Activated CD8-positive, alpha-beta T cell treated with anti-CD3 and anti-CD28 coated beads for 36 hours (primary cell): Measurements from ENCODE around the gene DNTTIP2. TPM values are rescaled to one million over a fixed set of nuclear protein-coding genes. Genes with fewer than 3 reads are reported as not detected.
A peak's percentile ranks its signal among the peaks of the same experiment; 100 is the strongest.
"Not testable (repeated sequence)": the region's sequence is repeated elsewhere in the genome, so short reads cannot be mapped to it uniquely, and the experiment has no call there.

Source experiments
- ATAC-seq: fragments of 200-7000 bp; cut with Tn5 transposase; one replicate; pipeline ENCODE4 v1.10.0; 2021; ENCODE audit warnings: mild to moderate bottlenecking, moderate library complexity
- CTCF ChIA-PET: fragments of 350-600 bp; sonication (Branson Sonifier 250); formaldehyde crosslinking; loops from one replicate; lab custom pipeline; 2021; ENCODE audit warnings: antibody characterized with exemption; lab: Charles Lee
- POLR2A ChIA-PET: fragments of 350-600 bp; sonication (Branson Sonifier 250); formaldehyde crosslinking; loops from one replicate; lab custom pipeline; 2021; ENCODE audit warnings: antibody characterized with exemption; lab: Charles Lee
- DNase-seq: peaks from one replicate; pipeline ENCODE4 v3.0.0-alpha.2; 2020
- H3K27ac Mint-ChIP-seq: one replicate; pipeline ENCODE4 v1.8.0; 2021; ENCODE audit warnings: mild to moderate bottlenecking, mixed read lengths
- H3K27me3 Mint-ChIP-seq: one replicate; pipeline ENCODE4 v1.8.0; 2021; ENCODE audit warnings: mixed read lengths
- H3K36me3 Mint-ChIP-seq: one replicate; pipeline ENCODE4 v1.8.0; 2021; ENCODE audit warnings: low read depth, mixed read lengths
- H3K4me1 Mint-ChIP-seq: one replicate; pipeline ENCODE4 v1.8.0; 2021; ENCODE audit warnings: low read depth, mixed read lengths
- H3K4me3 Mint-ChIP-seq: one replicate; pipeline ENCODE4 v1.8.0; 2021; ENCODE audit warnings: mild to moderate bottlenecking, moderate library complexity, mixed read lengths
- H3K9me3 Mint-ChIP-seq: one replicate; pipeline ENCODE4 v1.8.0; 2021; ENCODE audit warnings: mixed read lengths
- intact Hi-C: fragments of 100-400 bp; cut with micrococcal nuclease; formaldehyde crosslinking; loops from one replicate; pipeline ENCODE4 v1.10.0; 2022
- total RNA-seq, 2 experiments: library from RNA; stranded (reverse); gene quantifications; one replicate each; pipeline ENCODE4 v1.2.3, GENCODE V29; 2021
- TF ChIP-seq, protein P1 (sequence below): fragments of 200-600 bp; IDR thresholded peaks from one replicate; pipeline ENCODE4 v1.8.0; 2022; ENCODE audit warnings: antibody characterized with exemption, mild to moderate bottlenecking

DNTTIP2 gene
- total RNA-seq, 2 experiments from 2014 or later, result 81.7 to 82.2 TPM

DNA sequence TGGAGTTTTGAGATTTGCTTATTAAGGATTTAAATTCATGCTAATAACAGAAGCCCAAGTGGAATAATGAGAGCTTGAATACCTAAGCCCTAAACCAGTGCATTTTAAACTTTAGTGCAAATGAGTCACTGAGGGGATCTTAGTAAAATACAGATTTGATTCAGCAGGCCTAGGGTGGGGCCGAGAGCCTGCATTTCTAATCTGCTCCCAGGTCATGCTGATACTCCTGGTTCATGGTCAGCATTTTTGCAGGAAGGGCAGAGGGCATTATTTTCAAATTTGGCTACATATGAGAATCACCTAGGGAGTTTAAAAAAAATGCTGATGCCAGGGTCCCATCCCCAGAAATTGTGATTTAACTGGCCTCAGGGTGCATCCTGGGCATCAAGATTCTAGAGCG, 39.3 kb downstream of the DNTTIP2 start:
- ATAC-seq, result no peak
- peaks cover 5% of the 10 kb centered on the region for H3K4me1 Mint-ChIP-seq
- ChIA-PET POLR2A (interaction anchor here (0.7 kb wide), 1 partner anchor 29 kb away, joined by 3 read pairs; no protein-coding TSS in a partner anchor), CTCF (interaction anchor here (0.9 to 1.2 kb wide), 3 partner anchors 11 to 209 kb away, joined by 3 read pairs; no protein-coding TSS in a partner anchor)
- TF ChIP-seq, protein P1, sequence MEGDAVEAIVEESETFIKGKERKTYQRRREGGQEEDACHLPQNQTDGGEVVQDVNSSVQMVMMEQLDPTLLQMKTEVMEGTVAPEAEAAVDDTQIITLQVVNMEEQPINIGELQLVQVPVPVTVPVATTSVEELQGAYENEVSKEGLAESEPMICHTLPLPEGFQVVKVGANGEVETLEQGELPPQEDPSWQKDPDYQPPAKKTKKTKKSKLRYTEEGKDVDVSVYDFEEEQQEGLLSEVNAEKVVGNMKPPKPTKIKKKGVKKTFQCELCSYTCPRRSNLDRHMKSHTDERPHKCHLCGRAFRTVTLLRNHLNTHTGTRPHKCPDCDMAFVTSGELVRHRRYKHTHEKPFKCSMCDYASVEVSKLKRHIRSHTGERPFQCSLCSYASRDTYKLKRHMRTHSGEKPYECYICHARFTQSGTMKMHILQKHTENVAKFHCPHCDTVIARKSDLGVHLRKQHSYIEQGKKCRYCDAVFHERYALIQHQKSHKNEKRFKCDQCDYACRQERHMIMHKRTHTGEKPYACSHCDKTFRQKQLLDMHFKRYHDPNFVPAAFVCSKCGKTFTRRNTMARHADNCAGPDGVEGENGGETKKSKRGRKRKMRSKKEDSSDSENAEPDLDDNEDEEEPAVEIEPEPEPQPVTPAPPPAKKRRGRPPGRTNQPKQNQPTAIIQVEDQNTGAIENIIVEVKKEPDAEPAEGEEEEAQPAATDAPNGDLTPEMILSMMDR, result no peak
- no peaks in the 10 kb centered on the region for H3K27me3 Mint-ChIP-seq
- H3K27ac Mint-ChIP-seq, result no peak overlapping the region
- intact Hi-C loops, result loop anchor here (5.0 to 10.0 kb wide), 2 partner anchors 212 to 535 kb away; no protein-coding TSS in a partner anchor
- no peak for DNase-seq
- H3K4me3 Mint-ChIP-seq, result no peak overlapping the region
- H3K36me3 Mint-ChIP-seq, result no peaks in the 10 kb centered on the region
- no peaks in the 10 kb centered on the region for H3K9me3 Mint-ChIP-seq

- ATAC-seq (peak; percentile 22), DNase-seq (no peak)
- H3K27ac Mint-ChIP-seq, result no peak overlapping the region
- ChIA-PET POLR2A (interaction anchor here (0.7 kb wide), 1 partner anchor 29 kb away, joined by 3 read pairs; no protein-coding TSS in a partner anchor), CTCF (interaction anchor here (0.9 to 1.2 kb wide), 3 partner anchors 12 to 209 kb away, joined by 3 read pairs; no protein-coding TSS in a partner anchor)
- intact Hi-C loops, result no loop called here
- TF ChIP-seq, protein P1, result no peak
- no peaks in the 10 kb centered on the region for H3K27me3 Mint-ChIP-seq
- no peaks in the 10 kb centered on the region for H3K9me3 Mint-ChIP-seq
- no peaks in the 10 kb centered on the region for H3K36me3 Mint-ChIP-seq
- peaks cover 2% of the 10 kb centered on the region for H3K4me1 Mint-ChIP-seq
- no peak overlapping the region for H3K4me3 Mint-ChIP-seq
These were observed 39.7 kb downstream of the DNTTIP2 start for GRCh38 chr1:93839307-93839706.

GRCh38 chr1:93837961-93838360, 41.0 kb downstream of the DNTTIP2 start:
- DNase-seq (no peak), ATAC-seq (no peak)
- no peaks in the 10 kb centered on the region for H3K27me3 Mint-ChIP-seq
- TF ChIP-seq, protein P1, result no peak
- H3K36me3 Mint-ChIP-seq, result peaks cover 3% of the 10 kb centered on the region
- ChIA-PET POLR2A (no interaction called here), CTCF (interaction anchor here (1.0 to 2.9 kb wide), 3 partner anchors 9 to 209 kb away, joined by 3 to 13 read pairs (median 3); no protein-coding TSS in a partner anchor)
- intact Hi-C loops, result no loop called here
- H3K4me1 Mint-ChIP-seq, result no peaks in the 10 kb centered on the region
- H3K27ac Mint-ChIP-seq, result no peak overlapping the region
- H3K4me3 Mint-ChIP-seq, result no peak overlapping the region
- peaks cover 8% of the 10 kb centered on the region for H3K9me3 Mint-ChIP-seq

DNA sequence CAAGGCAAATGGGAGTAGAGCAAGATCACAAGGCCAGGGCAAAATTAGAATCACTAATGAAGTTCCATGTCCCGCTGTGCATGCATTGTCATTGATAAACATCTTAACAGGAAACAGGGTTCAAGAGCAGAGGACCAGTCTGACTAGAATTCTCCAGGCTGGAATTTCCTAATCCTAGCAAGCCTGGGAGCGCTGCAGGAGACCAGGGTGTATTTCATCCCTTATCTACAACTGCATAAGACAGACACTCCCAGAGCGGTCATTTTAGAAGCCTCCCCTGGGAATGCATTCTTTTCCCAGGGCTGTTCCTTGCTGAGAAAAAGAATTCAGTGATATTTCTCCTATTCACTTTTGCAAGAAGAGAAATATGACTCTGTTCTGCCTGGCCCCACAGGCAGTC, 45.7 kb downstream of the DNTTIP2 start:
- H3K36me3 Mint-ChIP-seq, DNase-seq, H3K4me1 Mint-ChIP-seq, H3K27ac Mint-ChIP-seq, POLR2A ChIA-PET, H3K27me3 Mint-ChIP-seq, H3K4me3 Mint-ChIP-seq, ATAC-seq, intact Hi-C loops: not testable (repeated sequence)
- CTCF ChIA-PET, result interaction anchor here (1.0 to 1.5 kb wide), 3 partner anchors 9 to 204 kb away, joined by 3 read pairs; no protein-coding TSS in a partner anchor
- peaks cover 12% of the 10 kb centered on the region for H3K9me3 Mint-ChIP-seq

GRCh38 chr1:93829061-93829460, 49.9 kb downstream of the DNTTIP2 start:
- H3K4me3 Mint-ChIP-seq, result no peak overlapping the region
- TF ChIP-seq, protein P1, result no peak
- H3K27me3 Mint-ChIP-seq, result no peaks in the 10 kb centered on the region
- ChIA-PET CTCF (interaction anchor here (6.2 kb wide), 1 partner anchor 15 kb away, joined by 24 read pairs; no protein-coding TSS in a partner anchor), POLR2A (interaction anchor here (1.0 kb wide), 1 partner anchor 204 kb away, joined by 3 read pairs; no protein-coding TSS in a partner anchor)
- H3K36me3 Mint-ChIP-seq, result peaks cover 2% of the 10 kb centered on the region
- peaks cover 11% of the 10 kb centered on the region for H3K9me3 Mint-ChIP-seq
- ATAC-seq, result no peak
- intact Hi-C loops, result no loop called here
- DNase-seq, result no peak
- no peak overlapping the region for H3K27ac Mint-ChIP-seq
- no peaks in the 10 kb centered on the region for H3K4me1 Mint-ChIP-seq
